K562 (cell line): ENCODE results near the gene ZDHHC16. TPM values are rescaled to one million over a fixed set of nuclear protein-coding genes. Genes with fewer than 3 reads are reported as not detected.
A peak's percentile ranks its signal among the peaks of the same experiment; 100 is the strongest.

ENCODE experiments used
- ATAC-seq: fragments of 200-7000 bp; cut with Tn5 transposase; 3 replicates; pipeline ENCODE4 v1.9.1; 2020; ENCODE audit warnings: moderate library complexity
- BruUV-seq: library from RNA; stranded (reverse); fragments of 400-500 nt; replicated peaks from 2 replicates; lab custom pipeline; 2021; lab: Mats Ljungman, UMichigan
- CTCF ChIA-PET: fragments of 300-600 bp; formaldehyde crosslinking; extraction: SDS; loops from one replicate; lab custom pipeline; 2021; ENCODE audit warnings: low intra/inter-chr PET ratio; lab: Yijun Ruan, JAX
- POLR2A ChIA-PET: fragments of 300-600, 350-650 bp; sonication (Branson Sonifier 250); formaldehyde crosslinking; extraction: SDS; loops from one replicate; lab custom pipeline; 2021; ENCODE audit warnings: antibody characterized with exemption, inconsistent platforms; lab: Yijun Ruan, JAX
- DNase-seq, 4 experiments: peaks; one replicate each; pipeline versions ENCODE4 v3.0.0 to v3.0.0-alpha.2; 2011 to 2018; ENCODE audit warnings: low spot score in 3 of 4, mixed read lengths in 3 of 4; ENCODE audit errors: extremely low read depth in 1 of 4
- FAIRE-seq: peaks from 2 replicates; lab custom pipeline; 2011; peaks lifted over from hg19 to GRCh38; lab: Jason Lieb, UNC
- H2AFZ ChIP-seq: 2 replicates; pipeline ENCODE4 v1.6.0; 2011; ENCODE audit warnings: low read depth, low read length, control low read depth, inconsistent platforms
- H3K27ac ChIP-seq: fragments of 200-600 bp; 3 replicates; pipeline ENCODE4 v1.8.0; 2011; ENCODE audit warnings: low read depth, mild to moderate bottlenecking, control low read depth, inconsistent platforms, low read length, moderate library complexity, mixed read lengths; ENCODE audit errors: extremely low read depth
- H3K27me3 ChIP-seq, 2 experiments: fragments of 300-600 bp in 1 of 2; 2 replicates in 1 of 2; 3 replicates in 1 of 2; pipeline versions ENCODE4 v1.6.0 to v1.8.0; 2011; ENCODE audit warnings: inconsistent platforms in 2 of 2, low read length in 2 of 2, mild to moderate bottlenecking in 1 of 2, mixed read lengths in 1 of 2, moderate library complexity in 1 of 2; ENCODE audit not compliant: control insufficient read depth in 2 of 2, insufficient read depth in 2 of 2
- H3K36me3 ChIP-seq: fragments of 300-600 bp; 3 replicates; pipeline ENCODE4 v1.8.0; 2011; ENCODE audit warnings: mild to moderate bottlenecking, low read length, inconsistent platforms; ENCODE audit not compliant: control insufficient read depth, insufficient read depth
- H3K4me1 ChIP-seq, 2 experiments: fragments of 200-600 bp in 1 of 2; replicated peaks in 1 of 2; 2 replicates in 1 of 2; 3 replicates in 1 of 2; pipeline versions ENCODE4 v1.5.1 to v1.8.0; 2011; ENCODE audit warnings: inconsistent platforms in 2 of 2, low read length in 2 of 2, mild to moderate bottlenecking in 1 of 2, mixed read lengths in 1 of 2, moderate library complexity in 1 of 2; ENCODE audit not compliant: control insufficient read depth in 2 of 2, insufficient read depth in 2 of 2
- H3K4me2 ChIP-seq: 2 replicates; pipeline ENCODE4 v1.6.1; 2011; ENCODE audit warnings: low read length, control low read depth, inconsistent platforms, mixed read lengths; ENCODE audit not compliant: insufficient read depth
- H3K4me3 ChIP-seq: fragments of 200-600 bp; sonication (generic), shearing (Covaris generic); 2 replicates; pipeline ENCODE4 v1.5.1; 2016; ENCODE audit warnings: control low read depth, inconsistent platforms
- H3K79me2 ChIP-seq: fragments of 200-600 bp; 3 replicates; pipeline ENCODE4 v1.8.0; 2011; ENCODE audit warnings: low read length, inconsistent platforms; ENCODE audit not compliant: control insufficient read depth, insufficient read depth
- H3K9ac ChIP-seq, 2 experiments: 2 replicates each; pipeline versions ENCODE4 v1.6.0 to v1.6.1; 2011; ENCODE audit warnings: low read depth in 2 of 2, low read length in 2 of 2, control low read depth in 1 of 2, inconsistent platforms in 1 of 2, mild to moderate bottlenecking in 1 of 2, mixed read lengths in 1 of 2; ENCODE audit not compliant: insufficient read depth in 1 of 2
- H3K9me1 ChIP-seq: one replicate; pipeline ENCODE4 v1.6.0; 2011; ENCODE audit warnings: inconsistent platforms, mild to moderate bottlenecking, low read length, moderate library complexity; ENCODE audit not compliant: control insufficient read depth, insufficient read depth
- H3K9me3 ChIP-seq: replicated peaks from 2 replicates; pipeline ENCODE4 v1.5.1; 2011; ENCODE audit warnings: low read depth, low read length, inconsistent platforms; ENCODE audit not compliant: control insufficient read depth, insufficient read depth
- H4K20me1 ChIP-seq: replicated peaks from 2 replicates; pipeline ENCODE4 v1.6.1; 2011; ENCODE audit warnings: low read length, inconsistent platforms, mixed read lengths; ENCODE audit not compliant: control insufficient read depth, insufficient read depth
- CSDE1 ChIP-seq, 2 experiments: fragments of 450-650 bp; IDR thresholded peaks; 2 replicates each; pipeline ENCODE4 v1.6.1; 2016; ENCODE audit warnings: mild to moderate bottlenecking in 1 of 2
- KDM4B ChIP-seq, 2 experiments: fragments of 450-650 bp in 1 of 2; sonication (generic) in 1 of 2; IDR thresholded peaks; 2 replicates each; pipeline ENCODE4 v1.6.1; 2016 to 2017; ENCODE audit warnings: borderline replicate concordance in 2 of 2, antibody characterized with exemption in 1 of 2, low read depth in 1 of 2, mild to moderate bottlenecking in 1 of 2
- POLR2A ChIP-seq: fragments of 450-650 bp; conservative IDR thresholded peaks from 2 replicates; pipeline ENCODE4 v1.6.1; 2016
- PRPF4 ChIP-seq: fragments of 200-400 bp; formaldehyde crosslinking; IDR thresholded peaks from one replicate; pipeline ENCODE4 v1.6.1; 2017; ENCODE audit warnings: low read length, low read depth, mild to moderate bottlenecking; ENCODE audit not compliant: insufficient read depth, poor library complexity, severe bottlenecking
- STAG1 ChIP-seq: sonication (generic); formaldehyde crosslinking; IDR thresholded peaks from 2 replicates; pipeline ENCODE4 v1.5.0; 2020; ENCODE audit warnings: missing genetic modification reagents, borderline replicate concordance
- WGBS: fragments of 100-300 bp; shearing (Covaris generic); methylation state at CpG from one replicate; pipeline ENCODE4 v1.1.6; 2016; ENCODE audit warnings: low coverage, mixed read lengths; ENCODE audit not compliant: insufficient coverage; ENCODE audit errors: missing lambda C conversion rate; 5-methylcytosine and 5-hydroxymethylcytosine counted together
- in situ Hi-C: fragments of 300-500 bp; cut with MboI; formaldehyde crosslinking; loops from 4 replicates; pipeline ENCODE4 v1.15.0; 2018; ENCODE audit warnings: inconsistent platforms, mixed read lengths
- intact Hi-C: fragments of 100-400 bp; cut with micrococcal nuclease; formaldehyde crosslinking; loops from 2 replicates; pipeline ENCODE4 v1.14.2; 2022
- polyA plus RNA-seq, 8 experiments: library from polyadenylated mRNA; depleted of rRNA in 4 of 8; stranded (reverse) in 5 of 8; unstranded in 3 of 8; fragments of >200 nt; fragmentation: Nextera tagmentation in 2 of 8; fragmentation: Illumina TruSeq in 1 of 8; extraction: Ambion mirVana in 2 of 8; extraction: Trizol in 1 of 8; gene quantifications; 2 replicates each; pipeline versions ENCODE4 v1.2.1 to v1.2.3, GENCODE V29; 2011 to 2014; ENCODE audit warnings: inconsistent platforms in 1 of 8, missing spikeins in 1 of 8
- total RNA-seq, 7 experiments: library from RNA; depleted of rRNA in 6 of 7; stranded (reverse); fragments of >200 nt in 6 of 7; fragmentation: Illumina TruSeq in 2 of 7; extraction: Trizol in 2 of 7; gene quantifications; 2 replicates each; pipeline versions ENCODE4 v1.2.1 to v1.2.3, GENCODE V29; 2011 to 2021; ENCODE audit warnings: low replicate concordance in 1 of 7
- TF ChIP-seq, protein P1 (sequence below): fragments of 250-450 bp; sonication (Bioruptor Pico); IDR thresholded peaks from 2 replicates; pipeline ENCODE4 v1.5.0; 2020; ENCODE audit warnings: mild to moderate bottlenecking

Gene ZDHHC16
- total and polyA plus RNA-seq, 9 of the 15 experiments (the other 6 are each of a cell fraction or from before 2014, with no cell fraction given) = 12.5 to 33.8 (median 21.3) TPM

DNA sequence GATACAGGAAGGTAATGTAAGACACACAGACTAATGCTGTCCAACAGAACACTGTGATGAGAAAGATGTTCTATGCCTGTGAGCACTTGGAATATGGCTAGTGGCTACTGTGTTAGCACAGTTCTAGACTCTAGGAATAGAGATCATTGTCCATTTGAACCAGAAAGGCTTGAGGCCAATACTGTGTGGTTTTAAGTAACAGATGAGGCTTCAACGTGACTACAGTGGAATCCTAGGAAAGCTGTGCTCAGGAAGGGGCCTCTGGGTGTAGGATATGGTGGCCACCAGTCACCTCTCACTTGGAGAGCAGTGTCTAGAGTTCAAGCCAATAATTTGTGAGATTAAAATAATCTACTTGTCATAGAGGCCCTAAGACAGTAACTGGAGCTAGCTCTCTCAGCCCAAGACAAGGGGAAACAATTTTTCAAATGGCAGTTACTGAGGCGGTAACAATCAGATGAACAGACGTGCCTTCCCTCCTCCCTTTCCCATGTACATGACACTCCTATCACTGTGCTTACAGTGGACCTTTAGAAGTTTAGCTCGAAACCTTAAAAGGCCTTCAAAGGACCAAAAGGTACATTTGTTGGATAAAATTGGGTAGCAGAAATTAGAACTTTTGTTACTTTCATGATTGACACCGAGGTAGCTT lies 10.2 kb downstream of the ZDHHC16 start:
- FAIRE-seq (no peak), ATAC-seq (no peak), DNase-seq (no peak)
- H4K20me1 ChIP-seq = no peaks in the 10 kb centered on the region
- no peaks in the 10 kb centered on the region for H3K79me2 ChIP-seq
- peaks cover 0 to 3% of the 10 kb centered on the region in 2 experiments; a peak in 3 of 5 replicates for H3K4me1 ChIP-seq
- TF ChIP-seq PRPF4 (no peak), KDM4B (IDR thresholded peaks at IDR 0.05; ENCODE audit: borderline replicate concordance in 2 of 2, low read depth in 1 of 2) (no peak), POLR2A (0 out of 2 replicates have a peak, but pooled peaks have one; percentile 23), CSDE1 (IDR thresholded peaks at IDR 0.05) (no peak), STAG1 (no peak)
- TF ChIP-seq, protein P1, sequence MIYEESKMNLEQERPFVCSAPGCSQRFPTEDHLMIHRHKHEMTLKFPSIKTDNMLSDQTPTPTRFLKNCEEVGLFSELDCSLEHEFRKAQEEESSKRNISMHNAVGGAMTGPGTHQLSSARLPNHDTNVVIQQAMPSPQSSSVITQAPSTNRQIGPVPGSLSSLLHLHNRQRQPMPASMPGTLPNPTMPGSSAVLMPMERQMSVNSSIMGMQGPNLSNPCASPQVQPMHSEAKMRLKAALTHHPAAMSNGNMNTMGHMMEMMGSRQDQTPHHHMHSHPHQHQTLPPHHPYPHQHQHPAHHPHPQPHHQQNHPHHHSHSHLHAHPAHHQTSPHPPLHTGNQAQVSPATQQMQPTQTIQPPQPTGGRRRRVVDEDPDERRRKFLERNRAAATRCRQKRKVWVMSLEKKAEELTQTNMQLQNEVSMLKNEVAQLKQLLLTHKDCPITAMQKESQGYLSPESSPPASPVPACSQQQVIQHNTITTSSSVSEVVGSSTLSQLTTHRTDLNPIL (CRISPR knock-in tag) = no peak
- no peak overlapping the region for H3K4me3 ChIP-seq
- BruUV-seq = no TSS peak
- no peaks in the 10 kb centered on the region for H3K9me3 ChIP-seq
- H3K9me1 ChIP-seq = no peaks in the 10 kb centered on the region
- H3K27ac ChIP-seq = no peak overlapping the region
- WGBS = 51% methylated on average over 3 of the region's 5 CpGs
- H2AFZ ChIP-seq = no peak overlapping the region
- in situ Hi-C loops = no loop called here
- ChIA-PET POLR2A (interaction anchor here (0.7 to 2.1 kb wide), 3 partner anchors 9 to 35 kb away, joined by 3 to 12 read pairs (median 4); no protein-coding TSS in a partner anchor), CTCF (no interaction called here)
- no peaks in the 10 kb centered on the region for H3K27me3 ChIP-seq
- no peak overlapping the region for H3K4me2 ChIP-seq
- intact Hi-C loops = no loop called here
- no peak overlapping the region for H3K9ac ChIP-seq
- peaks cover 84% of the 10 kb centered on the region; the same call in 2 of the 3 replicates for H3K36me3 ChIP-seq
